OCI-LY7 (cell line): ENCODE measurements around the gene SMIM45.

Experiments used
- EZH2phosphoT487 ChIP-seq: fragments of 200-600 bp; sonication (generic); IDR thresholded peaks from 2 replicates; pipeline ENCODE4 v1.6.1; 2018; ENCODE audit warnings: low read depth, borderline replicate concordance, mild to moderate bottlenecking, mixed run types, antibody characterized with exemption, low read length, moderate library complexity, mixed read lengths
- TF ChIP-seq, protein P1 (sequence below): fragments of 200-600 bp; sonication (generic); conservative IDR thresholded peaks from 2 replicates; pipeline ENCODE4 v1.5.1; 2014; ENCODE audit warnings: mild to moderate bottlenecking, antibody characterized with exemption, low read length, moderate library complexity, mixed read lengths

DNA sequence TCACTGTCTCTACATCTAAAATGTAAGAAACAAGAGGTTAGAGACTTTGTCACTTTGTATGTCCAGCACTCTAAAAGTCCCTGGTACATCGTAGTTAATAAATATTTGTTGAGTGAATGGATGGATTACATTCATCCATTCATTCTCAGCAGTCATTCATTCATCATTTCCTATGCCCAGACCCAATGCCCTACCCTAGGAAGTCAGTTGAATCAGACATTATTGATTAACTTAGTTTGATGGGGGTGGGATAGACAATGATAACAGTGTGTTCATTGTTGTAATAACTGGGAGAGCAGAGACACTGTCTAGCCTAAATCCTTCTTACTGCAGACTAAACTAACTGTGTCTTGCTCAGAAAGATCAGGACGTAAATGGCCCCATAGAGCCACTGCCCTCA lies 3.8 kb upstream of the SMIM45 start:
- TF ChIP-seq, protein P1, sequence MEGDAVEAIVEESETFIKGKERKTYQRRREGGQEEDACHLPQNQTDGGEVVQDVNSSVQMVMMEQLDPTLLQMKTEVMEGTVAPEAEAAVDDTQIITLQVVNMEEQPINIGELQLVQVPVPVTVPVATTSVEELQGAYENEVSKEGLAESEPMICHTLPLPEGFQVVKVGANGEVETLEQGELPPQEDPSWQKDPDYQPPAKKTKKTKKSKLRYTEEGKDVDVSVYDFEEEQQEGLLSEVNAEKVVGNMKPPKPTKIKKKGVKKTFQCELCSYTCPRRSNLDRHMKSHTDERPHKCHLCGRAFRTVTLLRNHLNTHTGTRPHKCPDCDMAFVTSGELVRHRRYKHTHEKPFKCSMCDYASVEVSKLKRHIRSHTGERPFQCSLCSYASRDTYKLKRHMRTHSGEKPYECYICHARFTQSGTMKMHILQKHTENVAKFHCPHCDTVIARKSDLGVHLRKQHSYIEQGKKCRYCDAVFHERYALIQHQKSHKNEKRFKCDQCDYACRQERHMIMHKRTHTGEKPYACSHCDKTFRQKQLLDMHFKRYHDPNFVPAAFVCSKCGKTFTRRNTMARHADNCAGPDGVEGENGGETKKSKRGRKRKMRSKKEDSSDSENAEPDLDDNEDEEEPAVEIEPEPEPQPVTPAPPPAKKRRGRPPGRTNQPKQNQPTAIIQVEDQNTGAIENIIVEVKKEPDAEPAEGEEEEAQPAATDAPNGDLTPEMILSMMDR = no peak
- TF ChIP-seq EZH2phosphoT487 = no peak
